Keratinocyte (primary cell): ENCODE data around the gene ADAM30.

Experiments
- CTCF ChIP-seq, 3 experiments: IDR thresholded peaks in 1 of 3; conservative IDR thresholded peaks in 1 of 3; optimal IDR thresholded peaks in 1 of 3; 2 replicates in 2 of 3; 3 replicates in 1 of 3; pipeline versions ENCODE3 to v1.5.1; 2011; ENCODE audit warnings: low read length in 3 of 3, mild to moderate bottlenecking in 3 of 3, moderate library complexity in 2 of 3, control low read depth in 1 of 3, inconsistent platforms in 1 of 3; ENCODE audit not compliant: insufficient read depth in 2 of 3; ENCODE audit errors: extremely low read depth in 1 of 3
- EZH2 ChIP-seq: IDR thresholded peaks from one replicate; pipeline ENCODE4 v1.6.1; 2012; ENCODE audit warnings: inconsistent platforms, mild to moderate bottlenecking, low read length, moderate library complexity

DNA sequence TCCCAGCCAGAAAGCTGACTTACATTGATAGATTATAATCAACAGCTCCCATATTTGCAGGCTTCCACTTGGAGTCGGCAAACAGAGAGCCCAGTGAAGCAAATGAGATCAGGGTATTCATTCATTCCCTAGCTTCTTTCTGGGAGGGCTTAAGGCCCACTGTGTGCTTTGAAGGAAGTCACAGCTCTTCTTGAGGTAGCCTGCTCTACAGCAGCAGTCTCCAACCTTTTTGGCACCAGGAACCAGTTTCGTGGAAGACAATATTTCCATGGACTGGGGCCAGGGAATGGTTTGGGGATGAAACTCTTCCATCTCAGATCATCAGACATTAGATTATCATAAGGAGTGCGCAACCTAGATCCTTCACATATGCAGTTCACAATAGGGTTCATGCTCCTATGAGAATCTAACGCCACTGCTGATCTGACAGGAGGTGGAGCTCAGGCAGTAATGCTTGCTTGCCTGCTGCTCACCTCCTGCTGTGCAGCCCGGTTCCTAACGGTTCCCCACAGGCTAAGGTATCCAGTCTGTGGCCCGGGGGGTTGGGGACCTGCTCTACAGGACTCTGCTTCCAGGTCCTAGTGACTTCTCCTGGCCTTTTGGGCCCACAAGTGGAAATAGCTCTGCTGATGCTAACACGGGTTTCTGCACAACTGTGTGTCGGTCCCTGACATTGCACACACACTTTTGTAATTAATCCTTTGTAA, 13.7 kb upstream of the ADAM30 start:
- TF ChIP-seq CTCF (optimal IDR thresholded peaks at IDR 0.05 in 1 of 3, IDR thresholded peaks at IDR 0.05 in 1 of 3, conservative IDR thresholded peaks at IDR 0.05 in 1 of 3; ENCODE audit: extremely low read depth in 1 of 3, insufficient read depth in 2 of 3, low read length in 3 of 3) (no peak), EZH2 (no peak)
